Measurements from ENCODE around the gene DZIP1L.
"Not testable (repeated sequence)": the region's sequence is repeated elsewhere in the genome, so short reads cannot be mapped to it uniquely, and the experiment has no call there.

Gene DZIP1L

GRCh38 chr3:138112362-138112761 is 3.0 kb downstream of the DZIP1L start:
- no peak for DNase-seq

GRCh38 chr3:138105598-138105997 is 9.8 kb downstream of the DZIP1L start:
- DNase-seq = no peak

GRCh38 chr3:138103466-138103865 is 11.9 kb downstream of the DZIP1L start:
- no peak for DNase-seq

- not testable (repeated sequence) for DNase-seq
These were observed 14.0 kb downstream of the DZIP1L start for GRCh38 chr3:138101351-138101940.

GRCh38 chr3:138099417-138099816 is 16.0 kb downstream of the DZIP1L start:
- DNase-seq = no peak

GRCh38 chr3:138097192-138098172 is 17.9 kb downstream of the DZIP1L start:
- DNase-seq = no peak

GRCh38 chr3:138093721-138094120 is 21.7 kb downstream of the DZIP1L start:
- no peak for DNase-seq

- no peak for DNase-seq
These were observed 23.4 kb downstream of the DZIP1L start for GRCh38 chr3:138092023-138092422.

GRCh38 chr3:138089091-138089490 is 26.3 kb downstream of the DZIP1L start:
- no peak for DNase-seq

GRCh38 chr3:138085745-138086144 is 29.7 kb downstream of the DZIP1L start:
- not testable (repeated sequence) for DNase-seq

GRCh38 chr3:138084196-138084595 is 31.2 kb downstream of the DZIP1L start:
- no peak for DNase-seq

- DNase-seq = no peak
These were observed 32.4 kb downstream of the DZIP1L start for GRCh38 chr3:138082992-138083386.

- no peak for DNase-seq
These were observed 33.1 kb downstream of the DZIP1L start for GRCh38 chr3:138082085-138082991.

- DNase-seq = no peak
These were observed 33.9 kb downstream of the DZIP1L start for GRCh38 chr3:138081371-138082084.

GRCh38 chr3:138079901-138080300 is 35.5 kb downstream of the DZIP1L start:
- no peak for DNase-seq

GRCh38 chr3:138078901-138079344 is 36.5 kb downstream of the DZIP1L start:
- no peak for DNase-seq

- no peak for DNase-seq
These were observed 37.3 kb downstream of the DZIP1L start for GRCh38 chr3:138078096-138078495.

GRCh38 chr3:138072796-138073195 is 42.6 kb downstream of the DZIP1L start:
- DNase-seq = no peak

- peak; percentile 77 for DNase-seq
These were observed 45.4 kb downstream of the DZIP1L start for GRCh38 chr3:138070006-138070405.

- DNase-seq = peak; percentile 66
These were observed 46.7 kb downstream of the DZIP1L start for GRCh38 chr3:138068579-138069174.

- DNase-seq = no peak
These were observed 47.4 kb downstream of the DZIP1L start for GRCh38 chr3:138068046-138068445.

- DNase-seq = no peak
These were observed 48.4 kb downstream of the DZIP1L start for GRCh38 chr3:138066972-138067371.

Measured in NCI-H1105 (cell line).